Testis (tissue), 3 donors: Measurements from ENCODE around the gene HSF4. TPM values are rescaled to one million over a fixed set of nuclear protein-coding genes. Genes with fewer than 3 reads are reported as not detected.

Experiments
- DNase-seq: peaks from one replicate; pipeline ENCODE4 v3.0.0-alpha.2; 2019
- H3K27ac ChIP-seq, 2 donors: fragments of 200-600 bp; sonication (generic); one replicate each; pipeline ENCODE4 v1.5.1; 2019
- H3K27me3 ChIP-seq: fragments of 200-600 bp; sonication (generic); one replicate; pipeline ENCODE4 v1.5.1; 2019
- H3K36me3 ChIP-seq: fragments of 200-600 bp; sonication (generic); one replicate; pipeline ENCODE4 v1.5.1; 2017; ENCODE audit warnings: low read depth; ENCODE audit errors: missing control alignments
- H3K4me1 ChIP-seq: fragments of 200-600 bp; sonication (generic); one replicate; pipeline ENCODE4 v1.5.1; 2019
- H3K4me3 ChIP-seq, 2 donors: fragments of 200-600 bp; sonication (generic); one replicate each; pipeline ENCODE4 v1.5.1; 2017 to 2019
- H3K9me3 ChIP-seq: fragments of 200-600 bp; sonication (generic); one replicate; pipeline ENCODE4 v1.5.1; 2017
- CTCF ChIP-seq, 3 experiments: fragments of 450-650 bp in 2 of 3; fragments of 200-600 bp in 1 of 3; sonication (generic) in 1 of 3; IDR thresholded peaks; one replicate each; pipeline ENCODE4 v1.5.1; 2016 to 2019; ENCODE audit warnings: antibody characterized with exemption in 3 of 3, mild to moderate bottlenecking in 2 of 3, moderate library complexity in 1 of 3
- POLR2A ChIP-seq: fragments of 450-650 bp; IDR thresholded peaks from one replicate; pipeline ENCODE4 v1.6.1; 2017; ENCODE audit warnings: antibody characterized with exemption, mild to moderate bottlenecking, moderate library complexity
- WGBS, 2 donors: methylation state at CpG; one replicate each; pipeline ENCODE4 v1.1.5; 2018; 5-methylcytosine and 5-hydroxymethylcytosine counted together
- intact Hi-C: fragments of 100-400 bp; cut with DNase I; formaldehyde crosslinking; loops from one replicate; pipeline ENCODE4 v1.15.1; 2023; ENCODE audit warnings: low total_unique reads
- polyA plus RNA-seq: library from polyadenylated mRNA; stranded (reverse); fragments of 350-450 nt; fragmentation: Illumina TruSeq; extraction: RNeasy Lipid Tissue Mini Kit (QIAGEN cat#74804); gene quantifications from one replicate; pipeline ENCODE4 v1.2.3, GENCODE V29; 2014; ENCODE audit warnings: low read depth, low replicate concordance; ENCODE audit not compliant: insufficient read depth
- total RNA-seq, 2 donors: library from RNA; depleted of rRNA; stranded (reverse); fragments of >200 nt; gene quantifications; one replicate each; pipeline ENCODE4 v1.2.3, GENCODE V29; 2016

HSF4 gene
- total and polyA plus RNA-seq, 3 donors from 2014 or later: 20.2 to 78.3 (median 63.4) TPM

GRCh38 chr16:67157892-67158635 lies 6.5 kb upstream of the HSF4 start:
- no peaks in the 10 kb centered on the region for H3K36me3 ChIP-seq
- H3K27ac ChIP-seq: no peak overlapping the region
- intact Hi-C loops: loop anchor here (5.0 kb wide), 1 partner anchor 181 kb away; no protein-coding TSS in a partner anchor
- H3K9me3 ChIP-seq: no peaks in the 10 kb centered on the region
- H3K4me3 ChIP-seq: no peak overlapping the region
- no peak for TF ChIP-seq POLR2A
- TF ChIP-seq CTCF (IDR thresholded peaks at IDR 0.05): no peak
- WGBS, 2 donors: 78 to 83% methylated on average over 7 of the region's 7 CpGs
- no peaks in the 10 kb centered on the region for H3K27me3 ChIP-seq
- H3K4me1 ChIP-seq: peaks cover 16% of the 10 kb centered on the region
- DNase-seq: no peak

GRCh38 chr16:67158637-67159600 lies 5.6 kb upstream of the HSF4 start:
- intact Hi-C loops: loop anchor here (5.0 kb wide), 1 partner anchor 182 kb away; no protein-coding TSS in a partner anchor
- Histone ChIP-seq H3K27ac (no peak overlapping the region), H3K4me1 (peaks cover 16% of the 10 kb centered on the region), H3K27me3 (no peaks in the 10 kb centered on the region), H3K36me3 (no peaks in the 10 kb centered on the region), H3K9me3 (no peaks in the 10 kb centered on the region), H3K4me3 (peak overlapping the region; percentile 75 to 87)
- 7 to 11% methylated on average over 26 to 29 of the region's 34 CpGs for WGBS, 2 donors
- DNase-seq: peak; percentile 50
- TF ChIP-seq CTCF (IDR thresholded peaks at IDR 0.05) (no peak), POLR2A (no peak)

GRCh38 chr16:67161595-67162058 lies 2.9 kb upstream of the HSF4 start:
- DNase-seq: no peak
- Histone ChIP-seq H3K9me3 (no peaks in the 10 kb centered on the region), H3K36me3 (no peaks in the 10 kb centered on the region), H3K4me3 (no peak overlapping the region), H3K27me3 (no peaks in the 10 kb centered on the region), H3K27ac (no peak overlapping the region), H3K4me1 (peaks cover 12% of the 10 kb centered on the region)
- TF ChIP-seq CTCF (IDR thresholded peaks at IDR 0.05): no peak
- TF ChIP-seq POLR2A: no peak
- WGBS, 2 donors: 31 to 48% methylated on average over 23 to 25 of the region's 25 CpGs
- intact Hi-C loops: no loop called here

- no peak for DNase-seq
- peak overlapping the region in 1 of 2 donors; percentile 82 for H3K27ac ChIP-seq
- TF ChIP-seq CTCF (IDR thresholded peaks at IDR 0.05) (no peak), POLR2A (no peak)
- no peaks in the 10 kb centered on the region for H3K27me3 ChIP-seq
- peaks cover 12% of the 10 kb centered on the region for H3K4me1 ChIP-seq
- no peaks in the 10 kb centered on the region for H3K9me3 ChIP-seq
- no peaks in the 10 kb centered on the region for H3K36me3 ChIP-seq
- H3K4me3 ChIP-seq: peak overlapping the region; percentile 33 to 55
- WGBS, 2 donors: 19 to 34% methylated on average over 13 to 24 of the region's 44 CpGs
- intact Hi-C loops: no loop called here
Measured at GRCh38 chr16:67162506-67163163, 1.9 kb upstream of the HSF4 start.
